Loucy (cell line): Measurements from ENCODE around the gene DCDC1.

Source experiments
- H2AFZ ChIP-seq: fragments of 200-600 bp; sonication (generic); 2 replicates; pipeline ENCODE4 v1.6.0; 2016; ENCODE audit warnings: antibody characterized with exemption, mild to moderate bottlenecking, low read length, moderate library complexity
- H3F3A ChIP-seq: fragments of 200-600 bp; 2 replicates; pipeline ENCODE4 v1.6.0; 2016; ENCODE audit warnings: antibody characterized with exemption, low read depth, mild to moderate bottlenecking
- H3K27me3 ChIP-seq: fragments of 200-600 bp; sonication (generic); 2 replicates; pipeline ENCODE4 v1.6.1; 2014; ENCODE audit warnings: low read length, mild to moderate bottlenecking; ENCODE audit not compliant: insufficient read depth, poor library complexity, severe bottlenecking
- H3K36me3 ChIP-seq: fragments of 200-600 bp; sonication (generic); 2 replicates; pipeline ENCODE4 v1.6.1; 2016; ENCODE audit warnings: low read length; ENCODE audit not compliant: insufficient read depth
- H3K4me1 ChIP-seq: fragments of 200-600 bp; sonication (generic); 2 replicates; pipeline ENCODE4 v1.5.1; 2014; ENCODE audit warnings: low read length, mild to moderate bottlenecking; ENCODE audit not compliant: insufficient read depth, poor library complexity, severe bottlenecking
- H3K4me2 ChIP-seq: fragments of 200-600 bp; sonication (generic); 2 replicates; pipeline ENCODE4 v1.6.0; 2014; ENCODE audit warnings: antibody characterized with exemption, low read length, low read depth, mild to moderate bottlenecking; ENCODE audit not compliant: poor library complexity, severe bottlenecking
- H3K4me3 ChIP-seq: fragments of 200-600 bp; sonication (generic); 2 replicates; pipeline ENCODE4 v1.5.1; 2014; ENCODE audit warnings: low read length, mild to moderate bottlenecking, mixed read lengths; ENCODE audit not compliant: poor library complexity, severe bottlenecking
- H3K79me2 ChIP-seq: fragments of 200-600 bp; sonication (generic); 2 replicates; pipeline ENCODE4 v1.6.1; 2014; ENCODE audit warnings: low read length; ENCODE audit not compliant: insufficient read depth
- H3K9ac ChIP-seq: fragments of 200-600 bp; sonication (generic); 2 replicates; pipeline ENCODE4 v1.6.0; 2014; ENCODE audit warnings: mild to moderate bottlenecking, low read depth, low read length, moderate library complexity; ENCODE audit not compliant: poor library complexity, severe bottlenecking
- H3K9me2 ChIP-seq: fragments of 200-600 bp; sonication (generic); replicated peaks from 2 replicates; pipeline ENCODE4 v1.6.1; 2016; ENCODE audit warnings: low read depth, low read length, mixed read lengths
- H3K9me3 ChIP-seq: fragments of 200-600 bp; sonication (generic); 2 replicates; pipeline ENCODE4 v1.6.1; 2014; ENCODE audit warnings: mild to moderate bottlenecking, antibody characterized with exemption, low read length, low read depth; ENCODE audit not compliant: insufficient read depth
- H4K20me1 ChIP-seq: fragments of 200-600 bp; sonication (generic); 2 replicates; pipeline ENCODE4 v1.6.0; 2014; ENCODE audit warnings: antibody characterized with exemption, low read length, mild to moderate bottlenecking; ENCODE audit not compliant: insufficient read depth, poor library complexity, severe bottlenecking
- CTCF ChIP-seq: fragments of 200-600 bp; sonication (generic); conservative IDR thresholded peaks from 2 replicates; pipeline ENCODE4 v1.5.1; 2014; ENCODE audit warnings: mild to moderate bottlenecking, antibody characterized with exemption, low read length
- EZH2phosphoT487 ChIP-seq: fragments of 200-600 bp; IDR thresholded peaks from 2 replicates; pipeline ENCODE4 v1.6.1; 2018; ENCODE audit warnings: antibody characterized with exemption, mild to moderate bottlenecking, moderate library complexity, borderline replicate concordance

The DCDC1 gene

GRCh38 chr11:30991802-30992512 is 377.6 kb downstream of the DCDC1 start:
- Histone ChIP-seq H3K9me2 (no peaks in the 10 kb centered on the region), H3K36me3 (no peaks in the 10 kb centered on the region), H3K4me3 (no peak overlapping the region), H3K9ac (no peak overlapping the region), H3K4me2 (no peak overlapping the region), H3K9me3 (no peaks in the 10 kb centered on the region), H3K79me2 (no peaks in the 10 kb centered on the region), H3K27me3 (no peaks in the 10 kb centered on the region), H2AFZ (no peak overlapping the region), H4K20me1 (no peaks in the 10 kb centered on the region), H3K4me1 (no peaks in the 10 kb centered on the region), H3F3A (no peaks in the 10 kb centered on the region)
- TF ChIP-seq CTCF = no peak
- no peak for TF ChIP-seq EZH2phosphoT487

GRCh38 chr11:30991376-30991775 is 378.2 kb downstream of the DCDC1 start:
- no peak overlapping the region for H2AFZ ChIP-seq
- H3K4me3 ChIP-seq = no peak overlapping the region
- no peak overlapping the region for H3K9ac ChIP-seq
- TF ChIP-seq EZH2phosphoT487 (no peak), CTCF (no peak)
- no peaks in the 10 kb centered on the region for H3K79me2 ChIP-seq
- no peaks in the 10 kb centered on the region for H3K9me3 ChIP-seq
- H4K20me1 ChIP-seq = no peaks in the 10 kb centered on the region
- no peaks in the 10 kb centered on the region for H3K4me1 ChIP-seq
- no peaks in the 10 kb centered on the region for H3F3A ChIP-seq
- H3K9me2 ChIP-seq = no peaks in the 10 kb centered on the region
- H3K36me3 ChIP-seq = no peaks in the 10 kb centered on the region
- H3K27me3 ChIP-seq = no peaks in the 10 kb centered on the region
- H3K4me2 ChIP-seq = no peak overlapping the region

GRCh38 chr11:30990625-30991296 is 378.8 kb downstream of the DCDC1 start:
- Histone ChIP-seq H3F3A (no peaks in the 10 kb centered on the region), H3K9me3 (no peaks in the 10 kb centered on the region), H3K9me2 (no peaks in the 10 kb centered on the region), H3K79me2 (no peaks in the 10 kb centered on the region), H3K9ac (no peak overlapping the region), H2AFZ (no peak overlapping the region), H3K36me3 (no peaks in the 10 kb centered on the region), H3K27me3 (no peaks in the 10 kb centered on the region), H3K4me1 (no peaks in the 10 kb centered on the region), H3K4me2 (no peak overlapping the region), H4K20me1 (no peaks in the 10 kb centered on the region), H3K4me3 (no peak overlapping the region)
- TF ChIP-seq EZH2phosphoT487 (no peak), CTCF (no peak)
